ENCODE measurements around the gene TRMT10C.
"Not testable (repeated sequence)": the region's sequence is repeated elsewhere in the genome, so short reads cannot be mapped to it uniquely, and the experiment has no call there.

TRMT10C gene

GRCh38 chr3:101561630-101562328 lies at the start of gene TRMT10C:
TSS of gene TRMT10C (plus strand) at chr3:101561868. CDS start at chr3:101564782, 2,914 bp downstream.
- peak; percentile 77 for DNase-seq

DNA sequence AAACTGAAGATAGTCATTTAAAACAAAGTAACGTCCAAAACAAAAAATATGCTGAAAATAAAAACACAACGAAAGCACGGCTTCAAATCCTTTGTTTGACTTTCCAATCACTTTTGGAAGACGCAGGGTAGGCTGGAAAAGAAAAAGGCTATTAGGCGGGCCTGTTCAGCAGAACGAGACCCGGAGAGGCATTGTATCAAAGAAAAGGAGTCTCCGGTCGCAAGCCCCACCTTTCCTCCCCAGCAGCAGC lies 49.3 kb upstream of the TRMT10C start:
- no peak for DNase-seq

DNA sequence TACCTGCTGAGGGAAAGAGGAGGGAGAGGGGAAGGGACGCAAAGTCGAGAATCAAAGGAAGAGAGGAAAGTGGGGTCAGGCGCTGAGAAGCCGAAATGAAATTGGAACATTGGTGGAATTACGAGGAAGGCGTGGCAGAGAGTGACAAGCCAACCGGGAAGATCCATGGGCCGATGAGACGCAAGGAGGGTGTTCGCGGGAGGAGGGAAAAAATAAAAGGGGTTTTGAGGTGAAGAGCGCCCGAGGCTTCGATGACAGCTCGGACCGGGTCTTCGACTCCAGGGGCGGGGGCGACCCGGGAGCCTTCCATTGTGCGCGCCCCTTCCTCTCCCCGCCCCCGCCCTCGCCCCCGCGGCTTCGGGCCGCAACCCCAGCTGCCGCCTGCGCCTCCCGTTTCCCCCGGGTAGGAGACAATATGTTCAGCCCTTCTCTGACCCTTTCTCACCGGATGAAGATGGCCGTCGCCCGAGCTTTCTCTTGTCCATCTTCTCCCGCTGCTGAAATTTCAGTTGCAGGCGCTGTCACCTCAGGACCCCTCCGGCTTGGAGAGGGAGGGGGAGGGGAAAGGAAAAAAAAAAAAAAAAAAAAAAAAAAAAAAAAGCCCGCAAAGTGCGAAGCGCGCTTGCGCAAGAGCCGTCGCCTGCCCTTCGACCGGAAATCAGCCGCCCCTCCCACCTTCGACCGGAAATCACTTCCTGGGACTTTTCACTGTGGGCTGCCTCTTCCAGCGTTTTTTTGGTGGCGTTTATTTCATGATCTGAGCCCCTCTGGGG lies 48.8 kb upstream of the TRMT10C start, which contains the start of gene SENP7:
Gene SENP7, minus strand, starts transcription at position 567 of the 773 bp plus-strand sequence. Its CDS starts 82 bp downstream, at position 485.
- DNase-seq, result no peak

DNA sequence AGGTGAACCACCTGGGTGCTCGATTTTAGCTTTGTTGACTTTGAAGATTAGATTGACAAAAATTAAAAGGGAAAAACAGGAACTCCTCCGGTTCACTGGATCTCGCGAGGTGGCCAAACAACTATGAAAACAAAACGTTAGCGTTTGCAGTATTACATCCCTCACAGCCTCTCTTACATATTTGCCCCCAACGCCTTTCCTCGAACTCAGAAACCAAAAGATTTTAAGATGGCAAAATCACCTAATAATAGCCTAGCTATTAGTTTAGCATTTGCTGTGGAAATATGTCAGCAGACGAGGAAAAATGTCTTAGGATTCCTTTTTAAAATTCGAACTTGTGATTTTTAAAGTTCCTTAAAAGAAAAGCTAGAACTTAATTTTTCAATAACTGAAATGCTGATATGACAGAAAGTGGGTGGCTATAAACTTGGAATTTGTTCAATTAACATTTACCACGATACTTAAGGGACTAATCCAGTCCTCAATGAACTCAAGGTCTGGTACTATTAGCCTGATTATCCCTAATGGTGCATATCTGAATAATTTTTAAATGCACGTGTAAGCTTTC lies 48.2 kb upstream of the TRMT10C start:
- DNase-seq, result no peak

- no peak for DNase-seq
Measured at GRCh38 chr3:101518421-101518871, 43.2 kb upstream of the TRMT10C start.

- DNase-seq, result no peak
Measured at GRCh38 chr3:101519685-101520365, 41.8 kb upstream of the TRMT10C start.

- no peak for DNase-seq
Measured at GRCh38 chr3:101521211-101521701, 40.4 kb upstream of the TRMT10C start.

GRCh38 chr3:101527441-101527840 lies 34.2 kb upstream of the TRMT10C start:
- DNase-seq, result no peak

GRCh38 chr3:101527906-101528305 lies 33.8 kb upstream of the TRMT10C start:
- DNase-seq, result no peak

- DNase-seq, result no peak
Measured at GRCh38 chr3:101529816-101530685, 31.6 kb upstream of the TRMT10C start.

- DNase-seq, result no peak
Measured at GRCh38 chr3:101530686-101531047, 31.0 kb upstream of the TRMT10C start.

- DNase-seq, result no peak
Measured at GRCh38 chr3:101531473-101532086, 30.1 kb upstream of the TRMT10C start.

DNA sequence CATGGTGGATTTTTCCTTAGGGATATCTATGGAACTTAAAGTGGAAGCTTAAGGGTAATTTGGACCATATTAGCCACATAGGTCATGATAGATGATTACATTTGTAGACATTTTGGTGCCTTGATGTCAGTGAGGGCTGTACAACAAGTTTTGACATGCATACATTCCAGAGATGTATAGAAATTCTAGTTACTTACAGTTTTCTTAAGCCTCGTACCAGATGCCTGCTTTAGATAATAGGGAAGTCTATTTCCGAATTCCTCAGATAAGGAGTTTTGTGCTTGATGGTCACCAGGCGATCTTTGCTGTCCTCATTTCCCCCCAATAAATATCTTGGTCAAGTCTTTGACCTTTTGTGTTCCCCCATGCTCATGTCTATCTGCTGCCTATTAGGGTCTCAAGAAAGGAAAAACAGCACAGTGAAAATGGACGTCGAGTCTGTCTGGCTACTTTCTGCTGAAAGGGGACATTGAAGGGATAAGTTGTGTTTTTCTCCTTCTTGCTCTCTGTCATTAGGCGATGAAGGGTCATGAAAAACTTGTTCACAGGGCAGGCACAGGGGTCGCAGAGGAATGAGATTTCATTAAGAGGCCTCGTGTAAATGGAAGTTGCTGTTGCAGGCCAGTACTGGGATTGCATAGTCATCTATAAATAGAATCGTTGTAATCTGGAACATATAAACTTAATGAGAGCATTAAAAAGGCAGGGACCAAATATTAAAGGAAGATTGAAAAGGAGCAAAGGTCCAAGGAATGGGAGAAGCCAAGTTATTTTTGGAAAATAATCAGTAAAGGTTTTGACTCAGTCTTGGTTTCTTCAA lies 28.7 kb upstream of the TRMT10C start:
- no peak for DNase-seq

- no peak for DNase-seq
Measured at GRCh38 chr3:101533603-101533968, 28.1 kb upstream of the TRMT10C start.

- DNase-seq, result no peak
Measured at GRCh38 chr3:101535221-101535620, 26.4 kb upstream of the TRMT10C start.

- no peak for DNase-seq
Measured at GRCh38 chr3:101536266-101536665, 25.4 kb upstream of the TRMT10C start.

GRCh38 chr3:101536955-101537354 lies 24.7 kb upstream of the TRMT10C start:
- DNase-seq, result not testable (repeated sequence)

DNA sequence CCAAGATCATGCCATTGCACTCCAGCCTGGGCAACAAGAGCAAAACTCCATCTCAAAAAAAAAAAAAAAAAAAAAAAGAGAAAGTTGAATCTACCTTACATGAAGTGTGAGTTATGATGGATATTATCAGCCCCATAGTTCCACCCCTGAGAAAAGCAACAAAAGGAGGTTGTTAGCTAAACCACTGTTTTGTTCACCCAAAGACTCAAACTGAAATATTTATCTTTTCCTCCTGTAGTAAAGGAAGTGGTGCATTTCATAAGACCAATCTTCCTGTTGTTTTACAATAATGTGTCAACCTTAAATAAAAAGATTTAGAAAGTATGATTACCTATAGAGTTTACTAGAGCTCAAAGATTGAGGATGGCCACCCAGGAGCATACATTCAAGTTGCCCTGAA lies 18.7 kb upstream of the TRMT10C start:
- no peak for DNase-seq

GRCh38 chr3:101544161-101544850 lies 17.4 kb upstream of the TRMT10C start:
- no peak for DNase-seq

DNA sequence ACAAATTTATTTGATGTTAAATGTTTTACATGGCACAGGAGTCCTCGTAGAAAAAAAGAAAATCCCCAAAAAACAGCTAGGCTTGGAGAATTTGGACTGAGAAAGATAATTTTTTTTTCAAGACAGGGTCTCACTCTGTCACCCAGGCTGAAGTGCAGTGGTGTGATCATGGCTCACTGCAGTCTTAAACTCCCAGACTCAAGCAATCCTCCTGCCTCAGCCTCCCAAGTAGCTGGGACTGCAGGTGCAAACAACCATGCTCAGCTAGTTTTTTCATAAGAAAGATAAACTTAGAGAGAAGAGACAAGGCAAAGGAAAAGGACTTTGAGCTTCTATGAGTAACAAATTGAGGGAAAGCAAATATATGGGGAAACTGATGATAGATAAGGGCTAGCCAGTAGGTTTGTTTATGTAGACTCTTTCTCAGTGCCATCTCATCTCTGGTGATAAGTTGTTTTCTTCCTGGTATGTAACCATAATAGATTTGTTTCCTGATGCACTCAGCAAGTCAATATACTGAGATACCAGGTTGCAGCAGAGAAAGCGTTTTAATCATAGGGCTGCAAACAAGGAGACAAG lies 13.1 kb upstream of the TRMT10C start:
- no peak for DNase-seq

Data from NCI-H1048 (cell line).